Liver (tissue), 9 donors: ENCODE results near the gene HSPB2. TPM values are rescaled to one million over a fixed set of nuclear protein-coding genes. Genes with fewer than 3 reads are reported as not detected.
A peak's percentile ranks its signal among the peaks of the same experiment; 100 is the strongest.

ENCODE experiments used
- DNase-seq: peaks from one replicate; pipeline ENCODE4 v3.0.0-alpha.2; 2017; ENCODE audit warnings: low spot score
- H3K27ac ChIP-seq, 2 donors: one replicate each; pipeline ENCODE4 v1.7.0; 2013; ENCODE audit warnings: inconsistent platforms in 2 of 2, low read length in 2 of 2, control low read depth in 1 of 2, low read depth in 1 of 2, mild to moderate bottlenecking in 1 of 2
- H3K27me3 ChIP-seq, 4 donors: one replicate each; pipeline versions ENCODE4 v1.6.1 to v1.7.0; 2013; ENCODE audit warnings: low read length in 3 of 4, inconsistent platforms in 1 of 4, mild to moderate bottlenecking in 1 of 4, moderate library complexity in 1 of 4; ENCODE audit not compliant: control insufficient read depth in 4 of 4, insufficient read depth in 4 of 4
- H3K36me3 ChIP-seq, 4 donors: one replicate each; pipeline versions ENCODE4 v1.6.1 to v1.7.0; 2013; ENCODE audit warnings: low read length in 3 of 4, mild to moderate bottlenecking in 3 of 4, low read depth in 1 of 4, moderate library complexity in 1 of 4; ENCODE audit not compliant: control insufficient read depth in 4 of 4, insufficient read depth in 3 of 4
- H3K4me1 ChIP-seq, 4 donors: one replicate each; pipeline versions ENCODE4 v1.6.1 to v1.7.0; 2013; ENCODE audit warnings: low read length in 3 of 4, mild to moderate bottlenecking in 3 of 4, moderate library complexity in 1 of 4; ENCODE audit not compliant: control insufficient read depth in 4 of 4, insufficient read depth in 4 of 4
- H3K4me3 ChIP-seq, 3 donors: one replicate each; pipeline versions ENCODE4 v1.6.1 to v1.7.0; 2013; ENCODE audit warnings: low read length in 3 of 3, control low read depth in 1 of 3, low read depth in 1 of 3, mild to moderate bottlenecking in 1 of 3
- H3K9ac ChIP-seq, 2 donors: one replicate each; pipeline ENCODE4 v1.7.0; 2013; ENCODE audit warnings: low read length in 2 of 2, mild to moderate bottlenecking in 2 of 2, moderate library complexity in 2 of 2, control low read depth in 1 of 2, low read depth in 1 of 2
- H3K9me3 ChIP-seq, 4 donors: one replicate each; pipeline versions ENCODE4 v1.6.1 to v1.7.0; 2013; ENCODE audit warnings: low read length in 3 of 4; ENCODE audit not compliant: control insufficient read depth in 4 of 4
- ATF3 ChIP-seq: IDR thresholded peaks from 2 replicates; pipeline ENCODE4 v1.6.1; 2016; ENCODE audit warnings: antibody characterized with exemption
- CTCF ChIP-seq: fragments of 150-350 bp; IDR thresholded peaks from 2 replicates; pipeline ENCODE4 v1.5.1; 2017; ENCODE audit warnings: improper control_type of control experiment, low read depth, low read length; ENCODE audit not compliant: missing input control
- EGR1 ChIP-seq, 2 donors: IDR thresholded peaks; 2 replicates each; pipeline ENCODE4 v1.6.1; 2016 to 2018; ENCODE audit warnings: antibody characterized with exemption in 2 of 2, low read depth in 2 of 2
- FOXA2 ChIP-seq: IDR thresholded peaks from 2 replicates; pipeline ENCODE4 v1.6.1; 2016; ENCODE audit warnings: antibody characterized with exemption
- GABPA ChIP-seq, 2 donors: IDR thresholded peaks in 1 of 2; conservative IDR thresholded peaks in 1 of 2; 2 replicates each; pipeline ENCODE4 v1.6.1; 2016; ENCODE audit warnings: antibody characterized with exemption in 2 of 2, mild to moderate bottlenecking in 1 of 2, moderate library complexity in 1 of 2
- HNF4A ChIP-seq, 2 donors: conservative IDR thresholded peaks; 2 replicates each; pipeline ENCODE4 v1.6.1; 2016; ENCODE audit warnings: antibody characterized with exemption in 2 of 2, mild to moderate bottlenecking in 2 of 2
- HNF4G ChIP-seq: IDR thresholded peaks from 2 replicates; pipeline ENCODE4 v1.6.1; 2016; ENCODE audit warnings: antibody characterized with exemption
- JUND ChIP-seq, 2 donors: IDR thresholded peaks; 2 replicates each; pipeline ENCODE4 v1.6.1; 2016; ENCODE audit warnings: antibody characterized with exemption in 2 of 2
- MAX ChIP-seq: IDR thresholded peaks from 2 replicates; pipeline ENCODE4 v1.6.1; 2016; ENCODE audit warnings: antibody characterized with exemption
- NR2F2 ChIP-seq: IDR thresholded peaks from 2 replicates; pipeline ENCODE4 v1.6.1; 2016; ENCODE audit warnings: antibody characterized with exemption
- REST ChIP-seq: IDR thresholded peaks from 2 replicates; pipeline ENCODE4 v1.6.1; 2016; ENCODE audit warnings: antibody characterized with exemption, mild to moderate bottlenecking
- RXRA ChIP-seq, 2 donors: IDR thresholded peaks; 2 replicates each; pipeline ENCODE4 v1.6.1; 2017 to 2018; ENCODE audit warnings: antibody characterized with exemption in 2 of 2, mild to moderate bottlenecking in 1 of 2
- SP1 ChIP-seq: IDR thresholded peaks from 2 replicates; pipeline ENCODE4 v1.6.1; 2018; ENCODE audit warnings: antibody characterized with exemption, mild to moderate bottlenecking
- TAF1 ChIP-seq: conservative IDR thresholded peaks from 2 replicates; pipeline ENCODE4 v1.6.1; 2016; ENCODE audit warnings: antibody characterized with exemption, mild to moderate bottlenecking
- YY1 ChIP-seq: IDR thresholded peaks from 2 replicates; pipeline ENCODE4 v1.6.1; 2016; ENCODE audit warnings: antibody characterized with exemption, mild to moderate bottlenecking
- ZBTB33 ChIP-seq: IDR thresholded peaks from 2 replicates; pipeline ENCODE4 v1.6.1; 2016; ENCODE audit warnings: antibody characterized with exemption
- WGBS: extraction: QIAGEN DNeasy Blood & Tissue Kit; methylation state at CpG from one replicate; pipeline ENCODE4 v1.1.7; 2013; 5-methylcytosine and 5-hydroxymethylcytosine counted together
- polyA plus RNA-seq, 2 donors: library from polyadenylated mRNA; stranded (reverse) in 1 of 2; unstranded in 1 of 2; fragments of 200-250 nt in 1 of 2; fragments of >200 nt in 1 of 2; fragmentation: Nextera tagmentation in 1 of 2; extraction: Ambion mirVana in 1 of 2; gene quantifications; one replicate each; pipeline versions ENCODE4 v1.2.1 to v1.2.3, GENCODE V29; 2013 to 2015
- total RNA-seq, 2 donors: library from RNA; depleted of rRNA; stranded (reverse); fragments of >200 nt; gene quantifications; one replicate each; pipeline ENCODE4 v1.2.3, GENCODE V29; 2014
- donor health status: healthy.
- donor health status: healthy.
- donor health status: healthy.
- donor health status: healthy.
- donor health status: healthy.

Gene HSPB2
- total and polyA plus RNA-seq, 4 donors, result 0.14 to 0.85 (median 0.61) TPM; not detected in 1

GRCh38 chr11:111933872-111934271 is 21.3 kb downstream of the HSPB2 start:
- peaks cover 9 to 48% (median 36%) of the 10 kb centered on the region in 4 donors for H3K4me1 ChIP-seq
- H3K27ac ChIP-seq, result peak overlapping the region; percentile 64 to 85
- no peaks in the 10 kb centered on the region for H3K27me3 ChIP-seq
- DNase-seq, result no peak
- H3K9ac ChIP-seq, result peak overlapping the region in 1 of 2 donors; percentile 32
- peak; percentile 45 for TF ChIP-seq SP1
- no peak for TF ChIP-seq NR2F2
- TF ChIP-seq HNF4A (conservative IDR thresholded peaks at IDR 0.05), result peak; percentile 80 to 82
- TF ChIP-seq HNF4G, result peak; percentile 19
- TF ChIP-seq RXRA (IDR thresholded peaks at IDR 0.05), result peak; percentile 6 to 27
- no peak for TF ChIP-seq ATF3
- TF ChIP-seq YY1, result peak; percentile 14
- H3K4me3 ChIP-seq, result no peak overlapping the region
- 29% methylated on average over 1 of the region's 1 CpG for WGBS
- no peaks in the 10 kb centered on the region for H3K36me3 ChIP-seq
- H3K9me3 ChIP-seq, result no peaks in the 10 kb centered on the region

- Histone ChIP-seq H3K9me3 (no peaks in the 10 kb centered on the region), H3K27ac (peak overlapping the region; percentile 64 to 85), H3K27me3 (no peaks in the 10 kb centered on the region), H3K4me1 (peaks cover 10 to 52% (median 36%) of the 10 kb centered on the region in 4 donors), H3K36me3 (no peaks in the 10 kb centered on the region), H3K9ac (peak overlapping the region in 1 of 2 donors; percentile 32), H3K4me3 (no peak overlapping the region)
- WGBS, result 91% methylated on average over 1 of the region's 1 CpG
- TF ChIP-seq NR2F2 (no peak), HNF4A (conservative IDR thresholded peaks at IDR 0.05) (no peak), CTCF (no peak), ZBTB33 (no peak), REST (no peak), HNF4G (no peak), TAF1 (no peak), FOXA2 (no peak), ATF3 (no peak), YY1 (no peak), JUND (IDR thresholded peaks at IDR 0.05) (no peak), RXRA (IDR thresholded peaks at IDR 0.05) (no peak), MAX (no peak), GABPA (IDR thresholded peaks at IDR 0.05 in 1 of 2, conservative IDR thresholded peaks at IDR 0.05 in 1 of 2) (no peak), EGR1 (IDR thresholded peaks at IDR 0.05; ENCODE audit: low read depth in 2 of 2) (no peak)
- no peak for DNase-seq
Measured at GRCh38 chr11:111934306-111934705, 21.8 kb downstream of the HSPB2 start.
